Cardiac fibroblast (primary cell): ENCODE results near the gene NPAS3.
A peak's percentile ranks its signal among the peaks of the same experiment; 100 is the strongest.

ENCODE experiments used
- DNase-seq, 2 donors: peaks; one replicate each; pipeline versions ENCODE4 v3.0.0 to v3.0.0-alpha.2; 2010; ENCODE audit warnings: low read depth in 2 of 2
- H3K4me3 ChIP-seq, 2 donors: replicated peaks in 1 of 2; 1 replicate in 1 of 2; 2 replicates in 1 of 2; pipeline ENCODE4 v1.5.1; 2011; ENCODE audit warnings: low read depth in 2 of 2, low read length in 2 of 2, mild to moderate bottlenecking in 2 of 2, moderate library complexity in 1 of 2
- TF ChIP-seq, protein P1 (sequence below): IDR thresholded peaks from one replicate; pipeline ENCODE4 v1.5.1; 2011; ENCODE audit warnings: low read depth, mild to moderate bottlenecking, low read length, inconsistent platforms

Gene NPAS3

DNA sequence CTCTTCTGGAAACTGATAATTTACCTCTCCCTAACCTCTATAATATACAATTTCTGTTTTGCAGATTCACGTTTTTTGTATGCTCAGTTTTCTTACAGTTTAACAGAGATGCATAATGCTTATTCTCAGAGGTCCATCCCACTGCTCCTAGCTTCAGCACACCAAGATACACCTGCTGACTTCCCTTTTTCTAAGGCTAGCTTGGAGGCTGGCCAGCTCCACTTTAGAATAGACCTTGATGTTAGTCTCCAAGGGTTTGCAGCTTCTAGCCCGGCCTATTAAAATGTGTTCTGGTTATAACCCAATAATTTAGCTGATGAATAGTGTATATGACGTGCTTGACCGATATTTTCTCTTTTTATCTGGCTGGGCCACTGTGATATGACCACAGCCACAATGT lies 751.0 kb downstream of the NPAS3 start:
- DNase-seq = no peak
- no peak overlapping the region for H3K4me3 ChIP-seq
- TF ChIP-seq, protein P1, sequence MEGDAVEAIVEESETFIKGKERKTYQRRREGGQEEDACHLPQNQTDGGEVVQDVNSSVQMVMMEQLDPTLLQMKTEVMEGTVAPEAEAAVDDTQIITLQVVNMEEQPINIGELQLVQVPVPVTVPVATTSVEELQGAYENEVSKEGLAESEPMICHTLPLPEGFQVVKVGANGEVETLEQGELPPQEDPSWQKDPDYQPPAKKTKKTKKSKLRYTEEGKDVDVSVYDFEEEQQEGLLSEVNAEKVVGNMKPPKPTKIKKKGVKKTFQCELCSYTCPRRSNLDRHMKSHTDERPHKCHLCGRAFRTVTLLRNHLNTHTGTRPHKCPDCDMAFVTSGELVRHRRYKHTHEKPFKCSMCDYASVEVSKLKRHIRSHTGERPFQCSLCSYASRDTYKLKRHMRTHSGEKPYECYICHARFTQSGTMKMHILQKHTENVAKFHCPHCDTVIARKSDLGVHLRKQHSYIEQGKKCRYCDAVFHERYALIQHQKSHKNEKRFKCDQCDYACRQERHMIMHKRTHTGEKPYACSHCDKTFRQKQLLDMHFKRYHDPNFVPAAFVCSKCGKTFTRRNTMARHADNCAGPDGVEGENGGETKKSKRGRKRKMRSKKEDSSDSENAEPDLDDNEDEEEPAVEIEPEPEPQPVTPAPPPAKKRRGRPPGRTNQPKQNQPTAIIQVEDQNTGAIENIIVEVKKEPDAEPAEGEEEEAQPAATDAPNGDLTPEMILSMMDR = no peak

- no peak overlapping the region for H3K4me3 ChIP-seq
Observed at GRCh38 chr14:33691907-33692306, 753.2 kb downstream of the NPAS3 start.

DNA sequence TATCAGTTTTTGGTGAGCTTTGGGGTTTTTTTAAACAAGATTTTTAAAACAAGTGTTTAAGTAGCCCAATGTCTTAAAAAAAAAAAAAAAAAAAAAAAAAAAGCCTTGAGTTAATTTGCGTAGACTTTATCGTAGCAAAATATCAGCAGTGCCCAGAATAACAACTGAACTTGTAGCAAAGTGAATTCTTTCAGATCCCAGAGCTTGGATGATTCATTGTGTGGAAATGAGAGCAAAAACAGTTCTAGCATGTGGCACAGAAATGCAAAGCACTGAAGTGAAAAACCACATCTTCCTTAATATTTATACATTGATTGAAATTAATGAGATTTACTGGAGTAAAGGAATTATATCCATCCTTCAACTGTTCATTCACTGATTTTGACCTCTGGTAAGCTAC lies 754.1 kb downstream of the NPAS3 start:
- TF ChIP-seq, protein P1 = no peak
- DNase-seq = peak; percentile 81 to 89
- H3K4me3 ChIP-seq = no peak overlapping the region

More at GRCh38 chr14:33691907-33692306, 753.2 kb downstream of the NPAS3 start:
- TF ChIP-seq, protein P1 = no peak
- DNase-seq = no peak

DNA sequence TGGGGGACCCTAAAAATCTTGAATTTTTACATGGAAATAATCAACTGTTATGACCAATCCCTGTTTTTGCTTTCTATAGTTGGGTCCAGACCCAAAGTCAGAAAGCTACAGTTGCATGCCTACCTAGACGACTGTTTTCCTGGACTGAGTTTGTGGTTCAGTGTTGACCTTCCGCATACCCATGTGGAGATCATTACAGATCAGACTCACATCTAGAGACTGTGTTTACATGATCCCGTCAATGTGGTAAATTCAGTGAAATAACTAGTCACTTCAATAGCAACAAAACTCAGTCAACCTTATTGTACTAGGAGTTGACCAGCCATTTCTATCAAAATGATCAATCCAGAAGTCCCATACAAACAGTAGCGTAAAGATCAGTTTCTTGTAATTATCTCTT lies 754.6 kb downstream of the NPAS3 start:
- H3K4me3 ChIP-seq = no peak overlapping the region
- TF ChIP-seq, protein P1 = no peak
- DNase-seq = peak in 1 of 2 donors; percentile 61

- no peak for DNase-seq
- no peak overlapping the region for H3K4me3 ChIP-seq
- TF ChIP-seq, protein P1 = no peak
Observed at GRCh38 chr14:33696165-33696564, 757.5 kb downstream of the NPAS3 start.

DNA sequence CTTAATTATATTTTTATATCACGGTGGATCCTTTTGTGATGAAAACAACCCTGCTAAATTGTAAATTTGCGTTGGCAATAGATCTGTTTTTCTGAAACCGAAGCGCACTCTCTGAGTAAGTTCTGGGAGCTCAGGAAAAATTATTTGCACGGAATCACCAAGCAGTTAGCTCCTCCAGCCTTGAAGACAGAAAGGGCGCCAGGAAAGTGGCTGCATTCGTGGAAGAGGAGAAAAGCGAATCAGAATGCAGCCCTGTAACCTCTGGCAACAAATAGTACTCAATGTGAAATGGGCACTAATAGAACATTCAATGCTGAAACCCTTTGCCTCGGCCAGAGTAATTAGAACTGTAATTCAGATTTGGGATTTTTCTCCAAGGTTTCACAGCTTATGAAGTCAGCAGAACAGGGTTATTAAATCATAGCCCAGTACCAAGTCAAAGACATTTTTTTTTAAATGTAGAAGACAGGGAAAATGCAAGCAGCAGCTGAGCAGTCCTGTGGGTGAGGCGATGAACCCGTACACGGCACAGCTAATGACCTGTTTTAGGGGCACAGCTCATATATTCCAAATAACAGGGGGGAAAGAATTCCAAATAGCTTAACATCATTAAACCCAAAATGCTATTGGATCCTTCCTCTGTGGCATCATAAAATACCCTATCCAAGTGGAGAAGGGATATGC lies 760.8 kb downstream of the NPAS3 start:
- DNase-seq = no peak
- TF ChIP-seq, protein P1 = no peak
- no peak overlapping the region for H3K4me3 ChIP-seq

DNA sequence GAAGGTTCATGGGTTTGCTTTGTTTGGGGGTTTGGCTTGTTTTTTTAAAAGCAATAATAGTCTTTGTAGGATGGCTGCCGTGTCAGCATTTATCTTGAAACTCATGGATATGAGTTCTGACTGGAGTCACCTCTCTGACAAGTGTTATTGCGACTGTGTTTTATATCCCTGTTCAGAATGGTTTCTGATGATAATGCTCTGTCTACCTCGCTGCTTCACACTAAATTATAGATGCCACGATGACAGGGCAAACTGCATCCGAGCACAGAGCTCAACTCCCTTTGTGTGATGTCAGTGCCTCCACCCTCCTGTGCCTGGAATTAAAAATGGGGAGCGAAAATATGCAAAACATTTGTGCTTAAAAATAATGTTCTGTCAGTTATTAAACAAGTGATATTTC lies 761.4 kb downstream of the NPAS3 start:
- H3K4me3 ChIP-seq = no peak overlapping the region
- TF ChIP-seq, protein P1 = no peak
- no peak for DNase-seq
